RWPE1 (cell line): ENCODE results near the gene CBX2.

ENCODE experiments used
- CTCF ChIA-PET: fragments of 350-600 bp; sonication (Branson Sonifier 250); formaldehyde crosslinking; extraction: SDS; loops from one replicate; lab custom pipeline; 2021; lab: Yijun Ruan, JAX
- POLR2A ChIA-PET: fragments of 400-600 bp; formaldehyde crosslinking; extraction: SDS; loops from one replicate; lab custom pipeline; 2020; ENCODE audit warnings: antibody characterized with exemption; ENCODE audit not compliant: low non-redundant PET; lab: Yijun Ruan, JAX
- DNase-seq: peaks from one replicate; pipeline ENCODE4 v3.0.0; 2012; ENCODE audit warnings: low spot score
- H3K27ac ChIP-seq: fragments of 450-650 bp; 2 replicates; pipeline ENCODE4 v1.5.1; 2017
- CTCF ChIP-seq: fragments of 450-650 bp; conservative IDR thresholded peaks from 2 replicates; pipeline ENCODE4 v1.5.1; 2017; ENCODE audit warnings: low read depth, mild to moderate bottlenecking

Gene CBX2

DNA sequence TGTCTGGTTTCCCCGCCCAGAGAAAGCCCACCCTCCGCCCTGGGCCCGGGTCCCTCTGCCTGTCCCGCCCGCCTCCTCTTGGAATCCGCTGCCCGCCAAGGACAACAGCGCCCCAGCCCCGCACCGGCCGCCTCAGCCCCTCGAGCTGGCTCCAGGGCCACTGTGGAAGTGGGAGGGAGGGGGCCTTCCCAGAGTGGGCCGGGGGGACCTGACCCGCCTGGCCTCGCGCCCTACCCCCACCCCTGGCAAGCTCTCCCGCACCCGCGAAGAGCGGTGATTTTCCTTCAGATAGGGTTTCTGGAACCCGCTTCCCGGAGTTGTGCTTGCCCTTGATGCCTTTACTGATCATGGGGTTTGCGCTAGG, 21.2 kb downstream of the CBX2 start:
- no peak overlapping the region for H3K27ac ChIP-seq
- ChIA-PET CTCF (interaction anchor here (0.6 to 1.5 kb wide), 4 partner anchors 9 to 191 kb away, joined by 3 to 7 read pairs (median 4); no protein-coding TSS in a partner anchor), POLR2A (no interaction called here)
- DNase-seq: no peak
- TF ChIP-seq CTCF: no peak

- ChIA-PET CTCF (interaction anchor here (0.6 to 1.5 kb wide), 3 partner anchors 8 to 36 kb away, joined by 3 to 7 read pairs (median 4); no protein-coding TSS in a partner anchor), POLR2A (no interaction called here)
- no peak overlapping the region for H3K27ac ChIP-seq
- DNase-seq: no peak
- no peak for TF ChIP-seq CTCF
These were observed 21.8 kb downstream of the CBX2 start for GRCh38 chr17:79799538-79800324.

DNA sequence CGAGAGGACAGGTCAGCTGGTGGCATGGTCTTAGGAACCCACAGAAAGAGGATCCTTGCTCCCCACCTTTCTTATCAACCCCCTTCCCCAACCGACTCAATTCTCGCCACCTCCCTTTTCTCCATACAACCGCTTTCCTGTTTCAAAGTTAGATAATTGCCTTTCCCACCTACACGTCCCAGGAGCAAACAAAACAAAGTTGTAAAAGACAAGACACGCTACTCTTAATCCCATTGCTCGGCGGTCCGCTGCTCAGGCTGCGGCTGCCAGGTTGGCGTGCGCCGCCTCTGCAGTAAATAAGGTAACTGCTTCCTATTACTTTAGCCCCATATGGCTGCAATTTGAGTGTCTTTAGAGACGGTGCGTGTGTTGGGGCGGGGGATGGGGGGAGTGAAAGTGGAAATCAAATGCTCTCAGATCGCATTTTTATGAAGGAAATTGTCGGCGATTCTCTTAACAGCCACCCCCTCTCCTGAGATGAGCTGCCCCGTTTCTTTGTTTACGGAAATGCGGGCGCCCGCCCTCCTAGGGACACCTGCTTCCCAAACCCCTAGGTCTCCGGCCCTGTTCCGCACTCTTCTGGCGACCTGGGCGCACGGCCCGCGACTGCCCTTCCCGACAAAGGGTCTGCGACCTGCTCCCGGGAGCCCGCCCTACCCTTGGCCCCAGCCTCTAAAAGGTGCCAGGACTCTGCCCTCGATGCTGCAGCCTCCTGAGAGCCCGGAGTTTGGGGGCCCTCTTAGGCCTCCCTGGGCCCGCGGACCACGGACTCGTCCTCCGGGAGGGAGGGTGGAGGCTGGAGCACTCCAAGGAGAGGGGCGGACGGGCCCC, 22.6 kb downstream of the CBX2 start:
- peak overlapping the region; percentile 70 for H3K27ac ChIP-seq
- no peak for DNase-seq
- ChIA-PET CTCF (interaction anchor here (0.6 to 0.8 kb wide), 3 partner anchors 10 to 39 kb away, joined by 3 read pairs; no protein-coding TSS in a partner anchor), POLR2A (no interaction called here)
- TF ChIP-seq CTCF: no peak

DNA sequence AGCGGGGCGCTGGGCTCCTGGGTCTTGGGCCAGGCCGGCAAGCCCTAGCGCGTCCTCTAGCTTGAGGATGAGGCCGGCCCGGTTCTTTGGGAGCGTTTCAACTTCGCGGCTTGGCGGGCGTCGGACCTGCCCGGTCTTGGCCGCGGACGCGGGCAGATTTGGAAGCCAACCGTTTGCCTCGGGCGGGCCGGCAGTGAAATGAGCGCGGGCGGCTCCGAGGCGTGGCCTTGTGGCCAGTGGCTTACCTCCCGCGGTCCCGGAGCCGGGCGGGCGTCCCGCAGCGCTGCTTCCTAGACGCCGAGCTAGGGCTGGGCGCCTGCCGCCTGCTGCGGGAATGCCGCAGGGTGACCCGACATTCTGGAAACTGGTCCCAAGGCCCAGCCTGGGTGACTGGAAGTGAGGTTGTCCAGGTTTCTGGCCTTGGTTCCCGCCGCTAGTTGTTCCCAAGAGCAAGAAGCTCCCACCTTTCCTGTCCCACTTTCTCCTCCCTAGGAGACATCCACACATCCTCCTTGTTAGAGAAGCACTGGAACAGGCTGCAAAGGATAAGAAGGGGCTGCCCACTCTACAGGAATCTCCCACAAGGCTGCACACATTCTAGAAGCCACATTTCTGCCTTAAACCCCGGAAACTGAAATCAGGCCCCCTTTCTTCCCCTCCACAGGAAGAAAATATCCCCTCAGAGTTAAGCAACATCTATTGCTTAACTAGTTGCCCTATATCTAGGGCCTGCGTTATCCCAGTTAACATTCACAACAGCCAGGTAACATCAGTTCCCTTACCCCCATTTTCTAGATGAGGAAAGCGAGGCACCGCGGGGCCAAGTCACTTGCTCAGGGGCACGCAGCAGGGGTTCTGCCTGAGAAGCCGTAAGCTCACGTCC, 23.4 kb downstream of the CBX2 start:
- ChIA-PET CTCF (interaction anchor here (0.5 to 1.0 kb wide), 7 partner anchors 9 to 219 kb away, joined by 3 to 5 read pairs (median 3); no protein-coding TSS in a partner anchor), POLR2A (no interaction called here)
- TF ChIP-seq CTCF: no peak
- peak overlapping the region; percentile 70 for H3K27ac ChIP-seq
- DNase-seq: no peak

GRCh38 chr17:79802039-79802735, 24.2 kb downstream of the CBX2 start:
- no peak overlapping the region for H3K27ac ChIP-seq
- DNase-seq: no peak
- TF ChIP-seq CTCF: no peak
- ChIA-PET CTCF (interaction anchor here (0.5 to 1.0 kb wide), 4 partner anchors 33 to 218 kb away, joined by 3 to 5 read pairs (median 4); no protein-coding TSS in a partner anchor), POLR2A (no interaction called here)
